ENCODE data around the gene FAM118A.
"Not testable (repeated sequence)": the region's sequence is repeated elsewhere in the genome, so short reads cannot be mapped to it uniquely, and the experiment has no call there.

- TF ChIP-seq ZNF140 (CRISPR knock-in tag; IDR thresholded peaks at IDR 0.05); KLF10 (CRISPR knock-in tag; IDR thresholded peaks at IDR 0.05); NONO (IDR thresholded peaks at IDR 0.05; ENCODE audit: low read depth in 2 of 2, low read length in 1 of 2); ELK1 (CRISPR knock-in tag; IDR thresholded peaks at IDR 0.05); EZH2 (IDR thresholded peaks at IDR 0.05; ENCODE audit: borderline replicate concordance, low read depth, low read length); E4F1 (CRISPR knock-in tag; IDR thresholded peaks at IDR 0.05; ENCODE audit: borderline replicate concordance); PURB (CRISPR knock-in tag; IDR thresholded peaks at IDR 0.05; ENCODE audit: low read depth); SNRNP70 (optimal IDR thresholded peaks at IDR 0.05; ENCODE audit: low read depth, low read length); USF1 (CRISPR knock-in tag; IDR thresholded peaks at IDR 0.05); MCM7 (IDR thresholded peaks at IDR 0.05); MCM2 (IDR thresholded peaks at IDR 0.05; ENCODE audit: low read depth); RAD51 (IDR thresholded peaks at IDR 0.05; ENCODE audit: borderline replicate concordance, low read depth); PHTF2 (CRISPR knock-in tag; IDR thresholded peaks at IDR 0.05): not testable (repeated sequence)
Observed at GRCh38 chr22:45260395-45260759, 49.4 kb upstream of the FAM118A start.

Measured in K562 (cell line).